Renal cortex interstitium (tissue), 11 donors: ENCODE data around the gene ADNP2. TPM values are rescaled to one million over a fixed set of nuclear protein-coding genes. Genes with fewer than 3 reads are reported as not detected.

ENCODE experiments used
- DNase-seq, 11 donors: peaks; one replicate each; pipeline ENCODE4 v3.0.0-alpha.2; 2013; ENCODE audit warnings: low read depth in 9 of 11, low spot score in 4 of 11; ENCODE audit errors: extremely low read depth in 1 of 11
- polyA plus RNA-seq, 3 donors: library from polyadenylated mRNA; unstranded; fragments of 120-200 nt; gene quantifications; one replicate each; pipeline ENCODE4 v1.2.1, GENCODE V29; 2013; ENCODE audit not compliant: insufficient read length in 3 of 3

The ADNP2 gene
- polyA plus RNA-seq, 3 donors, result 22.6 to 27.8 (median 24.3) TPM

- no peak for DNase-seq
Observed at GRCh38 chr18:80178935-80179818, 70.1 kb downstream of the ADNP2 start.

- DNase-seq, result no peak
Observed at GRCh38 chr18:80179857-80180558, 70.9 kb downstream of the ADNP2 start.

GRCh38 chr18:80180778-80181564 lies 71.9 kb downstream of the ADNP2 start:
- DNase-seq, result no peak

- no peak for DNase-seq
Observed at GRCh38 chr18:80181642-80182461, 72.8 kb downstream of the ADNP2 start.

GRCh38 chr18:80182855-80183254 lies 73.8 kb downstream of the ADNP2 start:
- no peak for DNase-seq

GRCh38 chr18:80183273-80184050 lies 74.4 kb downstream of the ADNP2 start:
- no peak for DNase-seq

- DNase-seq, result no peak
Observed at GRCh38 chr18:80184243-80184772, 75.2 kb downstream of the ADNP2 start.

GRCh38 chr18:80185545-80185944 lies 76.5 kb downstream of the ADNP2 start:
- no peak for DNase-seq

GRCh38 chr18:80187956-80188642 lies 79.0 kb downstream of the ADNP2 start:
- no peak for DNase-seq

GRCh38 chr18:80188643-80189530 lies 79.8 kb downstream of the ADNP2 start:
- DNase-seq, result no peak

GRCh38 chr18:80189531-80189865 lies 80.4 kb downstream of the ADNP2 start:
- DNase-seq, result no peak

Other genes starting within 250 kb of the ADNP2 start
- gene SLC66A2, start 157.6 kb upstream of the ADNP2 start, polyA plus RNA-seq, result 10 to 100 TPM; 18.8 to 31.0 (median 29.6) TPM
- gene HSBP1L1, start 144.6 kb upstream of the ADNP2 start, polyA plus RNA-seq, result 10 to 100 TPM; 17.2 to 29.2 (median 22.2) TPM
- gene TXNL4A, start 120.7 kb upstream of the ADNP2 start, polyA plus RNA-seq, result 10 to 100 TPM; 92.1 to 98.3 (median 96.8) TPM
- gene RBFA, start 74.8 kb upstream of the ADNP2 start, polyA plus RNA-seq, result 10 to 100 TPM; 31.9 to 44.0 (median 32.9) TPM
- gene PARD6G, start 138.3 kb downstream of the ADNP2 start, polyA plus RNA-seq, result 10 to 100 TPM; 29.4 to 33.8 (median 31.6) TPM